GM12878 (cell line): ENCODE data around the gene PSMB3. TPM values are rescaled to one million over a fixed set of nuclear protein-coding genes. Genes with fewer than 3 reads are reported as not detected.
A peak's percentile ranks its signal among the peaks of the same experiment; 100 is the strongest.

Experiments
- ATAC-seq: fragments of 200-7000 bp; cut with Tn5 transposase; 3 replicates; pipeline ENCODE4 v1.9.1; 2020; ENCODE audit warnings: mild to moderate bottlenecking, moderate library complexity
- BruUV-seq: library from RNA; stranded (reverse); fragments of 400-500 nt; replicated peaks from 2 replicates; lab custom pipeline; 2021; lab: Mats Ljungman, UMichigan
- CTCF ChIA-PET: fragments of 300-600 bp; sonication (Branson Sonifier 250); formaldehyde crosslinking; extraction: SDS; loops from one replicate; lab custom pipeline; 2021; ENCODE audit warnings: inconsistent platforms; lab: Yijun Ruan, JAX
- POLR2A ChIA-PET: fragments of 350-600 bp; formaldehyde crosslinking; extraction: SDS; loops from one replicate; lab custom pipeline; 2021; ENCODE audit warnings: inconsistent platforms; lab: Charles Lee
- RAD21 ChIA-PET: fragments of 300-600 bp; sonication (Branson Sonifier 250); formaldehyde crosslinking; loops from one replicate; lab custom pipeline; 2023; ENCODE audit warnings: antibody characterized with exemption; ENCODE audit not compliant: unreplicated experiment; lab: Charles Lee
- SMC1A ChIA-PET: fragments of 300-600 bp; sonication (Branson Sonifier 250); formaldehyde crosslinking; loops from one replicate; lab custom pipeline; 2023; ENCODE audit not compliant: unreplicated experiment, uncharacterized antibody; lab: Charles Lee
- DNase-seq: peaks from one replicate; pipeline ENCODE4 v3.0.0-alpha.2; 2011; ENCODE audit warnings: low read depth, low spot score
- FAIRE-seq: peaks from 3 replicates; lab custom pipeline; 2011; peaks lifted over from hg19 to GRCh38; lab: Jason Lieb, UNC
- H2AFZ ChIP-seq: 2 replicates; pipeline ENCODE4 v1.6.0; 2011; ENCODE audit warnings: low read depth, low read length, control low read depth; ENCODE audit not compliant: control insufficient read depth
- H3K27ac ChIP-seq: 2 replicates; pipeline ENCODE4 v1.5.1; 2011; ENCODE audit warnings: control low read depth; ENCODE audit not compliant: control insufficient read depth, insufficient read depth
- H3K27me3 ChIP-seq, 2 experiments: replicated peaks in 1 of 2; 2 replicates each; pipeline versions ENCODE4 v1.6.0 to v1.6.1; 2011; ENCODE audit warnings: low read length in 1 of 2; ENCODE audit not compliant: control insufficient read depth in 2 of 2, insufficient read depth in 2 of 2
- H3K36me3 ChIP-seq, 2 experiments: 2 replicates each; pipeline ENCODE4 v1.5.1; 2011; ENCODE audit warnings: low read length in 1 of 2; ENCODE audit not compliant: control insufficient read depth in 2 of 2, insufficient read depth in 2 of 2
- H3K4me1 ChIP-seq: 2 replicates; pipeline ENCODE4 v1.6.1; 2011; ENCODE audit warnings: mild to moderate bottlenecking, low read length, moderate library complexity, mixed read lengths; ENCODE audit not compliant: control insufficient read depth, insufficient read depth
- H3K4me2 ChIP-seq: 2 replicates; pipeline ENCODE4 v1.6.0; 2011; ENCODE audit warnings: control low read depth; ENCODE audit not compliant: control insufficient read depth, insufficient read depth
- H3K4me3 ChIP-seq: fragments of 200-600 bp; sonication (generic); 2 replicates; pipeline ENCODE4 v1.5.1; 2016
- H3K79me2 ChIP-seq: 2 replicates; pipeline ENCODE4 v1.6.0; 2011; ENCODE audit warnings: low read length; ENCODE audit not compliant: control insufficient read depth, insufficient read depth
- H3K9ac ChIP-seq: 2 replicates; pipeline ENCODE4 v1.8.0; 2011; ENCODE audit warnings: low read length, control low read depth, mixed read lengths; ENCODE audit not compliant: control insufficient read depth, insufficient read depth
- H3K9me3 ChIP-seq: replicated peaks from 3 replicates; pipeline ENCODE4 v1.5.1; 2011; ENCODE audit warnings: mild to moderate bottlenecking, low read length; ENCODE audit not compliant: control insufficient read depth, insufficient read depth
- H4K20me1 ChIP-seq: 2 replicates; pipeline ENCODE4 v1.6.0; 2011; ENCODE audit not compliant: control insufficient read depth, insufficient read depth
- CREB1 ChIP-seq: IDR thresholded peaks from 2 replicates; pipeline ENCODE4 v1.6.1; 2012; ENCODE audit warnings: low read depth, mild to moderate bottlenecking, inconsistent platforms
- RBBP5 ChIP-seq: fragments of 200-600 bp; sonication (generic); conservative IDR thresholded peaks from 2 replicates; pipeline ENCODE4 v1.6.1; 2016
- RUNX3 ChIP-seq: IDR thresholded peaks from 2 replicates; pipeline ENCODE4 v1.6.1; 2012; ENCODE audit warnings: low read length, inconsistent platforms
- SREBF2 ChIP-seq: IDR thresholded peaks from 2 replicates; pipeline ENCODE4 v1.6.1; 2012; ENCODE audit warnings: mild to moderate bottlenecking, low read length
- WGBS: methylation state at CpG from one replicate; pipeline ENCODE4 v1.1.6; 2016; ENCODE audit warnings: low lambda C conversion rate; ENCODE audit not compliant: insufficient replicate concordance, insufficient coverage; ENCODE audit errors: missing lambda C conversion rate; 5-methylcytosine and 5-hydroxymethylcytosine counted together
- in situ Hi-C: fragments of 300-500 bp; cut with MboI; formaldehyde crosslinking; loops from 9 replicates; pipeline ENCODE4 v1.14.3; 2018; ENCODE audit warnings: mixed read lengths
- intact Hi-C: fragments of 100-400 bp; cut with micrococcal nuclease; formaldehyde crosslinking; loops from one replicate; pipeline ENCODE4 v1.14.2; 2022; ENCODE audit not compliant: unreplicated experiment
- polyA plus RNA-seq, 11 experiments: library from polyadenylated mRNA; depleted of rRNA in 4 of 11; unstranded in 6 of 11; stranded (reverse) in 5 of 11; fragments of >200 nt; fragmentation: Nextera tagmentation in 4 of 11; fragmentation: Illumina TruSeq in 1 of 11; extraction: Ambion mirVana in 4 of 11; extraction: Trizol in 1 of 11; gene quantifications; 1 replicate in 1 of 11; 2 replicates in 10 of 11; pipeline versions ENCODE4 v1.2.1 to v1.2.3, GENCODE V29; 2011 to 2016; ENCODE audit warnings: inconsistent platforms in 2 of 11, missing spikeins in 2 of 11, low read depth in 1 of 11
- total RNA-seq, 4 experiments: library from RNA; depleted of rRNA in 3 of 4; stranded (reverse); fragments of >200 nt in 3 of 4; fragmentation: Illumina TruSeq in 1 of 4; extraction: Trizol in 1 of 4; gene quantifications; 2 replicates each; pipeline versions ENCODE4 v1.2.1 to v1.2.3, GENCODE V29; 2013 to 2021
- TF ChIP-seq, protein P1 (sequence below): fragments of 450-650 bp; IDR thresholded peaks from 2 replicates; pipeline ENCODE4 v1.6.1; 2017; ENCODE audit warnings: mild to moderate bottlenecking, low read depth, inconsistent platforms; ENCODE audit not compliant: poor library complexity, severe bottlenecking

Gene PSMB3
- total and polyA plus RNA-seq, 10 of the 15 experiments (the other 5 are each of a cell fraction or from before 2014, with no cell fraction given), result 300 to 2,130 (median 490) TPM

GRCh38 chr17:38797828-38798227, 45.3 kb downstream of the PSMB3 start:
- Histone ChIP-seq H3K79me2 (peaks cover 35% of the 10 kb centered on the region), H3K27me3 (no peaks in the 10 kb centered on the region), H2AFZ (no peak overlapping the region), H3K4me1 (peaks cover 11% of the 10 kb centered on the region), H3K36me3 (peaks cover 7 to 8% of the 10 kb centered on the region in 2 experiments), H3K9ac (peak overlapping the region; percentile 84), H3K4me2 (peak overlapping the region; percentile 88), H4K20me1 (no peaks in the 10 kb centered on the region), H3K9me3 (no peaks in the 10 kb centered on the region), H3K27ac (peak overlapping the region; percentile 59), H3K4me3 (peak overlapping the region; percentile 85)
- ChIA-PET CTCF (interaction anchor here (1.0 to 1.9 kb wide), 6 partner anchors 47 to 446 kb away, joined by 3 to 6 read pairs (median 4); no protein-coding TSS in a partner anchor), POLR2A (interaction anchor here (1.0 to 2.4 kb wide), 4 partner anchors 28 to 71 kb away, joined by 3 to 7 read pairs (median 4); no protein-coding TSS in a partner anchor), SMC1A (interaction anchor here (0.7 to 1.5 kb wide), 7 partner anchors 40 to 128 kb away, joined by 3 to 5 read pairs (median 3); partner anchors contain the start of genes LASP1 and LASP1NB), RAD21 (interaction anchor here (0.9 to 1.4 kb wide), 4 partner anchors 47 to 240 kb away, joined by 3 to 4 read pairs (median 4); partner anchors contain the start of genes LASP1 and RPL23)
- TF ChIP-seq, protein P1, sequence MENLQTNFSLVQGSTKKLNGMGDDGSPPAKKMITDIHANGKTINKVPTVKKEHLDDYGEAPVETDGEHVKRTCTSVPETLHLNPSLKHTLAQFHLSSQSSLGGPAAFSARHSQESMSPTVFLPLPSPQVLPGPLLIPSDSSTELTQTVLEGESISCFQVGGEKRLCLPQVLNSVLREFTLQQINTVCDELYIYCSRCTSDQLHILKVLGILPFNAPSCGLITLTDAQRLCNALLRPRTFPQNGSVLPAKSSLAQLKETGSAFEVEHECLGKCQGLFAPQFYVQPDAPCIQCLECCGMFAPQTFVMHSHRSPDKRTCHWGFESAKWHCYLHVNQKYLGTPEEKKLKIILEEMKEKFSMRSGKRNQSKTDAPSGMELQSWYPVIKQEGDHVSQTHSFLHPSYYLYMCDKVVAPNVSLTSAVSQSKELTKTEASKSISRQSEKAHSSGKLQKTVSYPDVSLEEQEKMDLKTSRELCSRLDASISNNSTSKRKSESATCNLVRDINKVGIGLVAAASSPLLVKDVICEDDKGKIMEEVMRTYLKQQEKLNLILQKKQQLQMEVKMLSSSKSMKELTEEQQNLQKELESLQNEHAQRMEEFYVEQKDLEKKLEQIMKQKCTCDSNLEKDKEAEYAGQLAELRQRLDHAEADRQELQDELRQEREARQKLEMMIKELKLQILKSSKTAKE, result no peak
- TF ChIP-seq RUNX3, result peak; percentile 53; the same call in 1 of the 2 replicates
- TF ChIP-seq RBBP5, result no peak
- no peak for TF ChIP-seq CREB1
- no peak for TF ChIP-seq SREBF2
- FAIRE-seq (no peak), ATAC-seq (no peak), DNase-seq (no peak)
- 52% methylated on average over 6 of the region's 6 CpGs for WGBS
- intact Hi-C loops (loop anchor here (2.0 to 5.0 kb wide), 2 partner anchors 45 to 354 kb away; partner anchors contain the start of genes PLXDC1 and PSMB3), in situ Hi-C loops (no loop called here)
- TSS peak; percentile 56 for BruUV-seq
